Psoas muscle (tissue), 8 donors: Measurements from ENCODE around the gene RGS3. TPM values are rescaled to one million over a fixed set of nuclear protein-coding genes. Genes with fewer than 3 reads are reported as not detected.

Source experiments
- ATAC-seq, 4 donors: fragments of 200-7000 bp; cut with Tn5 transposase; one replicate each; pipeline ENCODE4 v1.9.1; 2020; ENCODE audit warnings: moderate library complexity in 3 of 4, mild to moderate bottlenecking in 2 of 4
- DNase-seq, 2 donors: peaks; one replicate each; pipeline ENCODE4 v3.0.0-alpha.2; 2020
- H3K27ac ChIP-seq: fragments of 200-600 bp; one replicate; pipeline ENCODE4 v1.8.0; 2022
- H3K27me3 ChIP-seq, 3 donors: fragments of 200-600 bp in 1 of 3; one replicate each; pipeline versions ENCODE4 v1.6.1 to v1.8.0; 2013 to 2022; ENCODE audit warnings: low read length in 2 of 3, mild to moderate bottlenecking in 2 of 3, moderate library complexity in 1 of 3; ENCODE audit not compliant: insufficient read depth in 3 of 3
- H3K36me3 ChIP-seq, 2 donors: fragments of 200-600 bp in 1 of 2; one replicate each; pipeline versions ENCODE4 v1.6.1 to v1.8.0; 2013 to 2022; ENCODE audit warnings: low read depth in 1 of 2, mild to moderate bottlenecking in 1 of 2, moderate library complexity in 1 of 2; ENCODE audit not compliant: insufficient read depth in 1 of 2
- H3K4me1 ChIP-seq: fragments of 200-600 bp; one replicate; pipeline ENCODE4 v1.8.0; 2022
- H3K4me3 ChIP-seq: fragments of 200-600 bp; one replicate; pipeline ENCODE4 v1.8.0; 2022; ENCODE audit warnings: mild to moderate bottlenecking
- H3K9me3 ChIP-seq: fragments of 200-600 bp; one replicate; pipeline ENCODE4 v1.8.0; 2022
- WGBS, 3 donors: extraction: QIAGEN DNeasy Blood & Tissue Kit; methylation state at CpG; one replicate each; pipeline versions ENCODE4 v1.1.6 to v1.1.7; 2013; 5-methylcytosine and 5-hydroxymethylcytosine counted together
- intact Hi-C, 2 donors: fragments of 100-400 bp; cut with DNase I; formaldehyde crosslinking; loops; one replicate each; pipeline versions ENCODE4 v1.11.0 to v1.14.2; 2022
- polyA plus RNA-seq, 3 donors: library from polyadenylated mRNA; stranded (reverse); fragments of 200-250 nt; gene quantifications; one replicate each; pipeline ENCODE4 v1.2.3, GENCODE V29; 2013
- total RNA-seq, 4 donors: library from RNA; stranded (reverse); fragmentation: NEBNext Ultra II Directional in 2 of 4; extraction: Animal tissue kit (Norgen Biotek cat#: 25700) in 2 of 4; gene quantifications; one replicate each; pipeline versions ENCODE4 v1.2.1 to v1.2.4, GENCODE V29; 2021 to 2023
- TF ChIP-seq, protein P1 (sequence below): fragments of 200-600 bp; IDR thresholded peaks from one replicate; pipeline ENCODE4 v1.8.0; 2022; ENCODE audit warnings: antibody characterized with exemption
- donor health status: healthy with polysubstance abuse.
- donor health status: DM: no; HTN: no; CAD: no; lungs with moderate emphysema.
- donor health status: Bipolar disorder and iron deficiency.
- donor health status: healthy.
- donor health status: DM: yes; HTN: yes; CAD: no.
- donor health status: DM: no; HTN: no; CAD: no.
- donor health status: DM: no; HTN: no; CAD: no.
- donor health status: DM: yes; HTN: yes; CAD: no.

RGS3 gene
- total and polyA plus RNA-seq, 7 donors = 7.1 to 38.1 (median 14.6) TPM

DNA sequence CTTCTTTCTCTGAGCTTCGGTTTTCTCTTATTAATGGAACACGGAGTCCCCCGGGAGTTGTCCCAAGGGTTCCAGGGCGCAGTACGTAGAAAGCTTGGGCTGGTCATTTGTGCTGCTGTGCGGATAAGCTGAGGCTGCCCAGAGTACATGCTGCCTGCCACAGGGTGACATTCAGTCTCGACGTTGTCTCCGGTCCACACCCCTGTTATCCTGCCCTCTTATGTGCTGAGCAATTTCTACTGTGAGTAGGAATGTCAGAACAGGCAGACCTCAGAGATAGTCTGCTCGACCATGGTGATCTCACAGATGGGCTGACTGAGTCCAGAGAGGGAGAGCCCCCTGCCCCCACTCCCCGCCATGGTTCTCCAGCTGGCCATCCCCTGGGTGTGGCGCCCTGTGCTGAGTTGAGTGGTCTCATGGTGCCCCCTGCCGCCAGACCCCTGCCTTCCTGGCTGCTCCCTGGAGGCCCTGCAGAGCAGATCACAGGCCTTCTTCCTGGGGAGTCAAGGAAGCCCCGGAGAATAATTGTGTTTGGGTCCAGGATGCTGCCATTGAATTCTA, 124.0 kb downstream of the RGS3 start:
- no peak overlapping the region for H3K4me3 ChIP-seq
- H3K36me3 ChIP-seq = peaks cover 0 to 15% of the 10 kb centered on the region in 2 donors
- 57 to 60% (median 60%) methylated on average over 14 of the region's 14 CpGs for WGBS, 3 donors
- peak; percentile 65 to 74 (median 68) for ATAC-seq
- peak overlapping the region; percentile 61 for H3K27ac ChIP-seq
- H3K4me1 ChIP-seq = peaks cover 8% of the 10 kb centered on the region
- peak in 1 of 2 donors; percentile 82 for DNase-seq
- H3K9me3 ChIP-seq = no peaks in the 10 kb centered on the region
- TF ChIP-seq, protein P1, sequence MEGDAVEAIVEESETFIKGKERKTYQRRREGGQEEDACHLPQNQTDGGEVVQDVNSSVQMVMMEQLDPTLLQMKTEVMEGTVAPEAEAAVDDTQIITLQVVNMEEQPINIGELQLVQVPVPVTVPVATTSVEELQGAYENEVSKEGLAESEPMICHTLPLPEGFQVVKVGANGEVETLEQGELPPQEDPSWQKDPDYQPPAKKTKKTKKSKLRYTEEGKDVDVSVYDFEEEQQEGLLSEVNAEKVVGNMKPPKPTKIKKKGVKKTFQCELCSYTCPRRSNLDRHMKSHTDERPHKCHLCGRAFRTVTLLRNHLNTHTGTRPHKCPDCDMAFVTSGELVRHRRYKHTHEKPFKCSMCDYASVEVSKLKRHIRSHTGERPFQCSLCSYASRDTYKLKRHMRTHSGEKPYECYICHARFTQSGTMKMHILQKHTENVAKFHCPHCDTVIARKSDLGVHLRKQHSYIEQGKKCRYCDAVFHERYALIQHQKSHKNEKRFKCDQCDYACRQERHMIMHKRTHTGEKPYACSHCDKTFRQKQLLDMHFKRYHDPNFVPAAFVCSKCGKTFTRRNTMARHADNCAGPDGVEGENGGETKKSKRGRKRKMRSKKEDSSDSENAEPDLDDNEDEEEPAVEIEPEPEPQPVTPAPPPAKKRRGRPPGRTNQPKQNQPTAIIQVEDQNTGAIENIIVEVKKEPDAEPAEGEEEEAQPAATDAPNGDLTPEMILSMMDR = peak; percentile 53
- intact Hi-C loops = loop anchor here (2.0 kb wide), 2 partner anchors 141 to 143 kb away; no protein-coding TSS in a partner anchor
- no peaks in the 10 kb centered on the region for H3K27me3 ChIP-seq

DNA sequence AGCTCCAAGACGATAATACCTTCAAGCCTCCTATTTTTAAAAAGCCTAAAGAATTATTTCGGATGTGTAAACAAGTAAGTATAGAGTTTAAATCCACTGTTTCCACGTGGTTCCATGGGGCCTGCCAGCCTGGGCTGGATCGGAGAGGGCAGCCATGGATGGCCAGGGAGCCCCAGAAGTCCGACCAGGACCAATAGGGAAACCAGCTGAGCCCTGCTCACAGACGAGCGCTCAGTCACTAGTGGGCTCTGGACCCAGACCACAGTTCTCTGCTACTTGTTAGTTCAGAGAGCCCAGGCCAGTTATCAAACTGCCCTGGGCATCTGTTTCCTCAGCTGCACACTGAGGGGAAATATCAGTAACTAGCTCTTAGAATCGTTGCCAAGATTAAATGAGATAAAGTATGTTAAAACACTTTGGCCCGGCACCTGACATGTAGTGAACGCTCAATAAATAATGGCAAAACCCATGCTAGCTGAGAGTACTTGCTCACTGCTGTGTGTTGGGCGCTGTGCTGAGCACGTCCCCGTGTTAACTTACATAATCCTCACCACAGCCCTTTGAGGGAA, 124.8 kb downstream of the RGS3 start:
- 73 to 76% (median 75%) methylated on average over 13 of the region's 13 CpGs for WGBS, 3 donors
- Histone ChIP-seq H3K36me3 (peaks cover 0 to 15% of the 10 kb centered on the region in 2 donors), H3K4me1 (peaks cover 13% of the 10 kb centered on the region), H3K27me3 (no peaks in the 10 kb centered on the region), H3K27ac (peak overlapping the region; percentile 61), H3K9me3 (no peaks in the 10 kb centered on the region), H3K4me3 (no peak overlapping the region)
- intact Hi-C loops = loop anchor here in 1 of 2 donors (2.0 kb wide), 1 partner anchor 144 kb away; no protein-coding TSS in a partner anchor
- ATAC-seq (no peak), DNase-seq (peak in 1 of 2 donors; percentile 48)
- TF ChIP-seq, protein P1 = no peak

DNA sequence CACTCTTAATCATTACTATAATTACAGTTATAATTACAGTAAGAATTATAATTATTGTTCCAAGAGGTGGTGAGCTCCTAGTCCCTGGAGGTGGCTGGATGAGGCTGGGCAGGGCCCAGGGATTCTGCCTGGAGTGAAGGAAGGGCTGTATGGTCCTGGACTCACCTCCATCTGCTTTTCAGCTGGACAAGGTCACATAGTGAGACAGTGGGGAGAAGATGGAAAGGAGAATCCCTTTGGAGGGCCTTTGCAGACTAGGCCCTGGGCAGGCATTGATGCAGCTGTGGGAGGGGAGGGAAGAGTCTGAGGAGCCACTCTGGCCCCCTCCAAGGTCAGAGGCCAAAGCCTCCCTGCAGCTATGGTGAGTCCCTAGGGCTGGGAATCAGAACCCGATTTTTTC, 125.4 kb downstream of the RGS3 start:
- intact Hi-C loops = loop anchor here in 1 of 2 donors (2.0 kb wide), 1 partner anchor 144 kb away; no protein-coding TSS in a partner anchor
- H3K4me1 ChIP-seq = peaks cover 17% of the 10 kb centered on the region
- no peaks in the 10 kb centered on the region for H3K27me3 ChIP-seq
- H3K36me3 ChIP-seq = peaks cover 0 to 10% of the 10 kb centered on the region in 2 donors
- TF ChIP-seq, protein P1 = no peak
- 50 to 56% (median 55%) methylated on average over 1 of the region's 1 CpG for WGBS, 3 donors
- no peak for ATAC-seq
- peak overlapping the region; percentile 61 for H3K27ac ChIP-seq
- no peak overlapping the region for H3K4me3 ChIP-seq
- DNase-seq = peak in 1 of 2 donors; percentile 23
- H3K9me3 ChIP-seq = no peaks in the 10 kb centered on the region

DNA sequence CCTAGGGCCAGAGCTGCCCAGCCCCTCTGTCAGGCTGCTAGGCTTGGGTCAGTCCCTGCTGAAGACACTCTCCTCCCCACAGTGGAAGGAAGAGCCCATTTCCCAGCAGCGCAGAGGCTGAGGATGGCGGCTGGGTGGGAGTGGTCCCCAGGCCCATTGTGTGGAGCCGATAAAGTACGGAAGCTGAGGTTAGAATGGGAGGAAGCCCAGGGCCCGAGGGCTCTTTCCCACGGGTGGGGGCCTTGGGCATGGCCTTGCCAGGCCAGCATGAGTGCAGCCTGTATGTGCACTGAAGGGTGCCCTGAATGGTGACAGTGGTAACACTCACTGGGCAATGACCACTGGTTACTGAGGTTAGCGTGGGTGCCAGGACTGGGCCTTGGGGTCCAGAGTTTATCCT, 125.9 kb downstream of the RGS3 start:
- Histone ChIP-seq H3K9me3 (no peaks in the 10 kb centered on the region), H3K27me3 (no peaks in the 10 kb centered on the region), H3K36me3 (peaks cover 0 to 5% of the 10 kb centered on the region in 2 donors), H3K4me3 (no peak overlapping the region), H3K4me1 (peaks cover 17% of the 10 kb centered on the region), H3K27ac (peak overlapping the region; percentile 61)
- WGBS, 3 donors = 71 to 76% (median 75%) methylated on average over 7 of the region's 7 CpGs
- intact Hi-C loops = loop anchor here in 1 of 2 donors (2.0 kb wide), 1 partner anchor 145 kb away; no protein-coding TSS in a partner anchor
- DNase-seq (peak in 1 of 2 donors; percentile 59), ATAC-seq (no peak)
- TF ChIP-seq, protein P1 = no peak
